Tibial artery (tissue), 4 donors: ENCODE results near the gene STOML1.

Experiments
- DNase-seq, 2 donors: peaks; one replicate each; pipeline ENCODE4 v3.0.0-alpha.2; 2019
- H3K27ac ChIP-seq, 2 donors: fragments of 200-600 bp; sonication (generic) in 1 of 2; 1 replicate in 1 of 2; 2 replicates in 1 of 2; pipeline ENCODE4 v1.5.1; 2018 to 2019; ENCODE audit warnings: mild to moderate bottlenecking in 1 of 2
- H3K27me3 ChIP-seq, 2 donors: fragments of 200-600 bp; sonication (generic) in 1 of 2; one replicate each; pipeline versions ENCODE4 v1.5.1 to v1.6.0; 2016 to 2019
- H3K36me3 ChIP-seq, 3 donors: fragments of 200-600 bp; sonication (generic) in 2 of 3; one replicate each; pipeline ENCODE4 v1.5.1; 2016 to 2019; ENCODE audit warnings: mild to moderate bottlenecking in 2 of 3
- H3K4me1 ChIP-seq, 4 donors: fragments of 200-600 bp; sonication (generic) in 2 of 4; 1 replicate in 3 of 4; 2 replicates in 1 of 4; pipeline ENCODE4 v1.5.1; 2016 to 2019
- H3K4me3 ChIP-seq, 2 donors: fragments of 200-600 bp; sonication (generic) in 1 of 2; 1 replicate in 1 of 2; 2 replicates in 1 of 2; pipeline ENCODE4 v1.5.1; 2018 to 2019; ENCODE audit warnings: mild to moderate bottlenecking in 2 of 2
- H3K9me3 ChIP-seq, 3 donors: fragments of 200-600 bp; sonication (generic) in 1 of 3; one replicate each; pipeline ENCODE4 v1.5.1; 2016 to 2019
- intact Hi-C: fragments of 100-400 bp; cut with DNase I; formaldehyde crosslinking; loops from one replicate; pipeline ENCODE4 v1.15.0; 2023; ENCODE audit warnings: low total_unique reads
- TF ChIP-seq, protein P1 (sequence below), 2 experiments: fragments of 200-600 bp in 1 of 2; fragments of 450-650 bp in 1 of 2; IDR thresholded peaks; one replicate each; pipeline ENCODE4 v1.5.1; 2017 to 2019; ENCODE audit warnings: antibody characterized with exemption in 2 of 2, mild to moderate bottlenecking in 1 of 2, moderate library complexity in 1 of 2

The STOML1 gene

GRCh38 chr15:73931441-73931840 lies 60.7 kb downstream of the STOML1 start:
- Histone ChIP-seq H3K27ac (peak overlapping the region; percentile 84 to 98), H3K4me1 (peaks cover 7 to 72% (median 47%) of the 10 kb centered on the region in 4 donors)
- intact Hi-C loops: no loop called here

GRCh38 chr15:73930790-73931281 lies 61.3 kb downstream of the STOML1 start:
- TF ChIP-seq, protein P1, sequence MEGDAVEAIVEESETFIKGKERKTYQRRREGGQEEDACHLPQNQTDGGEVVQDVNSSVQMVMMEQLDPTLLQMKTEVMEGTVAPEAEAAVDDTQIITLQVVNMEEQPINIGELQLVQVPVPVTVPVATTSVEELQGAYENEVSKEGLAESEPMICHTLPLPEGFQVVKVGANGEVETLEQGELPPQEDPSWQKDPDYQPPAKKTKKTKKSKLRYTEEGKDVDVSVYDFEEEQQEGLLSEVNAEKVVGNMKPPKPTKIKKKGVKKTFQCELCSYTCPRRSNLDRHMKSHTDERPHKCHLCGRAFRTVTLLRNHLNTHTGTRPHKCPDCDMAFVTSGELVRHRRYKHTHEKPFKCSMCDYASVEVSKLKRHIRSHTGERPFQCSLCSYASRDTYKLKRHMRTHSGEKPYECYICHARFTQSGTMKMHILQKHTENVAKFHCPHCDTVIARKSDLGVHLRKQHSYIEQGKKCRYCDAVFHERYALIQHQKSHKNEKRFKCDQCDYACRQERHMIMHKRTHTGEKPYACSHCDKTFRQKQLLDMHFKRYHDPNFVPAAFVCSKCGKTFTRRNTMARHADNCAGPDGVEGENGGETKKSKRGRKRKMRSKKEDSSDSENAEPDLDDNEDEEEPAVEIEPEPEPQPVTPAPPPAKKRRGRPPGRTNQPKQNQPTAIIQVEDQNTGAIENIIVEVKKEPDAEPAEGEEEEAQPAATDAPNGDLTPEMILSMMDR (IDR thresholded peaks at IDR 0.05): no peak
- Histone ChIP-seq H3K27me3 (no peaks in the 10 kb centered on the region), H3K27ac (peak overlapping the region; percentile 84 to 98), H3K4me1 (peaks cover 7 to 69% (median 43%) of the 10 kb centered on the region in 4 donors), H3K36me3 (no peaks in the 10 kb centered on the region), H3K4me3 (peak overlapping the region in 1 of 2 donors; percentile 3), H3K9me3 (no peaks in the 10 kb centered on the region)
- intact Hi-C loops: no loop called here
- peak; percentile 81 to 93 for DNase-seq

More at GRCh38 chr15:73931441-73931840, 60.7 kb downstream of the STOML1 start:
- Histone ChIP-seq H3K27me3 (no peaks in the 10 kb centered on the region), H3K4me3 (no peak overlapping the region), H3K9me3 (no peaks in the 10 kb centered on the region), H3K36me3 (no peaks in the 10 kb centered on the region)
- TF ChIP-seq, protein P1 (IDR thresholded peaks at IDR 0.05): no peak
- DNase-seq: peak in 1 of 2 donors; percentile 63

DNA sequence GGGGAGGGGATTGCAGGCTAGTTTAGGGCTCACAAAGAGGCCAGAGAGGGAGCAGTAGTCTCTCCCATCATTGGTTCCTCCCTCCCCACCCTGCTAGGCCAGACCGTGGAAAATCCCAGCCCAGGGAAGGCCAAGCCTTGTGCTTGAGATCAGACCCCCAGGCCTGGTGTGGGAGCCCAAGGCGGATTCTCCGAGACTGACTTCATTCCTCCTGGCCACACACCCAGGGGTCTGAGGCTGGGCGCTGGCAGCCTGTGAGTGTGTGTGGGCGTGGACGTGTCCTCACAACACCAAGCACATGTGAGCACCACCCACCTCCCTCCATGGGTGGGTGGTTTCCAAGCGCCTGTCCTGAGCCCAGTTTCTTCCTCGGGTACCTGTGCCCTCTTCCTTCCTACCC lies 61.7 kb downstream of the STOML1 start:
- peak overlapping the region in 1 of 2 donors; percentile 3 for H3K4me3 ChIP-seq
- TF ChIP-seq, protein P1 (IDR thresholded peaks at IDR 0.05): no peak
- peak; percentile 68 to 89 for DNase-seq

GRCh38 chr15:73928971-73929627 lies 63.0 kb downstream of the STOML1 start:
- H3K4me1 ChIP-seq: peaks cover 9 to 71% (median 52%) of the 10 kb centered on the region in 4 donors
- H3K9me3 ChIP-seq: no peaks in the 10 kb centered on the region
- TF ChIP-seq, protein P1 (IDR thresholded peaks at IDR 0.05): no peak
- DNase-seq: peak in 1 of 2 donors; percentile 70
- intact Hi-C loops: no loop called here
- peak overlapping the region; percentile 84 to 98 for H3K27ac ChIP-seq
- peak overlapping the region; percentile 15 to 85 for H3K4me3 ChIP-seq
- no peaks in the 10 kb centered on the region for H3K27me3 ChIP-seq
- H3K36me3 ChIP-seq: no peaks in the 10 kb centered on the region

More for the DNA sequence above, 61.7 kb downstream of the STOML1 start:
- Histone ChIP-seq H3K27ac (peak overlapping the region; percentile 84 to 98), H3K9me3 (no peaks in the 10 kb centered on the region), H3K36me3 (no peaks in the 10 kb centered on the region), H3K4me1 (peaks cover 7 to 69% (median 42%) of the 10 kb centered on the region in 4 donors), H3K27me3 (no peaks in the 10 kb centered on the region)
- intact Hi-C loops: no loop called here
